Activated T-helper 1 cell treated with anti-CD3 and anti-CD28 coated beads, Interleukin-2, amount 50 U/mL, for 16 hours (primary cell): ENCODE data around the gene RAB37.

Experiments
- DNase-seq, 2 donors: peaks; one replicate each; pipeline ENCODE4 v3.0.0-alpha.2; 2020; ENCODE audit warnings: low read depth in 1 of 2, low spot score in 1 of 2

Gene RAB37

DNA sequence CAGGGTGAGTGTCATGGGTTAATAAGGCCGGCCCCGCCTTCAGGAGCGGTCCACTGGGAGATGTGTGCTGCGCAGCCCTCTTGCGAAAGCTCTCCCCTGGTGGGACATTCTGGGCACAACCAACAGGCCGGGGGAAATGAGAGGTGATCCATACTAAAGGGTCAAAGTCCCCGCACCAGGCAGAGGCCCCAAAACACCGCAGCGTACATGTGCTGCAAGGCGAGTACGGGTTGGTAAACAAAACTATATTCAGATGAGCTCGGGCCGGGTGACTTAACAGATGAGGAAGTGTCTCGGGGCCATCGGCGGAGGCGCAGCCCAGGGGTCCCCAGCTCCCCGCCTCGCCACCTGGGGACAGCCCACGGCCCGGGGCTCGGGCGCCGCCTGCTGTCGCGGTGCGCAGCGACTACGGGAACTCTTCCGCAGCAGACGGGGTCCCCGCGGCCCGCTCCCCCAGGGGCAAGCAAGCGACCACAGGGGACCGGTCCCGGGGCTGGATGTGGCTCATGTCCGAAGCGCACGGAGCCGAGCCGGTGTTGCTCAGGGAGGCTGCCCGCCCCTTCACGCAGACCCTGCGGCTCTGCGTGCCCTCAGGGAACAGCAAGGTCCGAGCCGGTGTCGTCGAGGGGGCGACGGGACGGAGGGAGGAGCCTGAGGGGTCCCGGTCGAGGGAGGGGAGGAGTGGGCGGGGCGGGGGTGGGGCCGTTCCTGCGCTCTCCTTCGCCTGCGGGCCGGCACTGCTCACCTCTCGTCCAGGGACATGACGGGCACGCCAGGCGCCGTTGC is at the start of gene RAB37:
TSS of gene RAB37 (plus strand) at position 744 of the 786 bp plus-strand sequence. CDS start at position 761, 17 bp downstream.
- DNase-seq: no peak

- no peak for DNase-seq
Observed at GRCh38 chr17:74687886-74688285, 49.2 kb upstream of the RAB37 start.

DNA sequence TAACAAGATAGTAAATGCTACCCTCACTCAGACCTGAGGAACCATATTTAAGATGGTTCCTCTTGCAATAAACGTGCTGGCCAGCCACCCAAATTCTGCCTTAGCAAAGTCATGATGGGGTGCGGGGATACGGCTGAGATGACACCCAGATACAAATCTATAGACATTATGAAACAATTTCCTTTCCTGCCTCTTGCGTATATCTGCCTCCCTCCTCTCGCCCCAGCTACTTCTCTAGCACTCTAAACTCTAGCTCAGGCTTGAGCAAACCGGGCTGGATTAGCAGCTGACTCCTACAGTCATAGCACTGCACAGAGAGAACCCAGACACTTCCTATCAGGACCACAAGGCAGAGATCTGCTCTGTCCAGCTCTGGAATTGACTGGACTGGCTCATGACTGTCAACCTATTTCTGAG is 46.6 kb upstream of the RAB37 start:
- DNase-seq: no peak

GRCh38 chr17:74691151-74691550 is 45.9 kb upstream of the RAB37 start:
- no peak for DNase-seq

DNA sequence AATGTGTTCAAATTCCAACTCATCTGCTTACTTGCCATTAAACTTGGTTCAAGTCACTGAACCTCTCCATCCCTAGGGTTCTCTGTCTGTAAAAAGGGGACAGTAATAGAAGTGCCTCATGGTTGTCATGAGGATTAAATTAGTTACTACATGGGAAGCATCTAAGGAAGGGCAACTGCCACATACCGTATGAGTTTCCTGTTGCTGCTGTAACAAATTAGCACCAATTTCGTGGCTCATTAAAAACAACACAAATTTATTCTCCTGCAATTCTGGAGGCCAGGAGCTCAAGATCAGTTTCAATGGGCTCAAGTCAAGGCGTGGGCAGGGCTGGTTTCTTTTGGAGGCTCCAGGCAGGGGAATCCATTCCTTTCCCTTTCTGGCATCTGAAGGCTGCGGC is 43.0 kb upstream of the RAB37 start:
- no peak for DNase-seq

DNA sequence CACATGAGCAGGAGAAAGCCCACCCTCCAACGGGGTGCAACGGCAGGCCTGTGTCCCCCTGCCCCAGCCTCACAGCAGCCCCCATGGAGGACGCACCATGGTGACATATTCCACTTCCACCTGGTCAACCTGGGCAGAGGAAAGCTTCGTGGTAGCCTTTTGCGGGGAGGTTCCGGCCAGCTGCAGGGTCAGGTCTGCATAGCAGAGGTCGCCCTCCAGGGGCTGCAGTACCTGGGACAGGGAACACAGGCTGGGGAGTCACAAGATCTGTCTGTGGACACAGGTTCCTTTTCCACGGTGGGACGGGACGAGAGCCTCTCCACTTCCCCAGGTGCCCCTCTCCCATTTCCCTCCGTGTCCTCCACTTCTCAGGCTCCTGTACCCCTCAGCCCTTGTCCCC is 41.4 kb upstream of the RAB37 start:
- DNase-seq: no peak

GRCh38 chr17:74697515-74697914 is 39.5 kb upstream of the RAB37 start:
- no peak for DNase-seq

- no peak for DNase-seq
Observed at GRCh38 chr17:74698069-74698468, 39.0 kb upstream of the RAB37 start.

DNA sequence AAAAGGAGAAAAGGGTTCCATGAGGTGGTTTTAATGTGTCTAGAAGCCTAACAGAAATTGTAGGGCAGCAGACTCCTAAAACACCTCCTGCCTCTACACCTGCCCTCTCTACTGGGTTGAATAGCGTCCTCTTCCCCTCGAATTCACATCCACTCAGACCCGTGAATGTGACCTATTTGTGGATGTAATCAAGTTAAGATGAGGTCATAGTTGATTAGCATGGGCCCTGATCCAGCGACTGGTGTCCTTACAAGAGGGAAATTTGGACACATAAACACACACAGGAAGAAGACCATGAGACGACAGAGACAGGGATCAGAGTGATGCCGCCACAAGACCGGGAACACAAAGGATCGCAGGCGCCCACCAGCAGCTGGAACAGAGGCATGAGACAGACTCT is 37.8 kb upstream of the RAB37 start:
- no peak for DNase-seq

GRCh38 chr17:74702116-74702871 is 34.8 kb upstream of the RAB37 start:
- DNase-seq: no peak

- DNase-seq: no peak
Observed at GRCh38 chr17:74703311-74703710, 33.7 kb upstream of the RAB37 start.

DNA sequence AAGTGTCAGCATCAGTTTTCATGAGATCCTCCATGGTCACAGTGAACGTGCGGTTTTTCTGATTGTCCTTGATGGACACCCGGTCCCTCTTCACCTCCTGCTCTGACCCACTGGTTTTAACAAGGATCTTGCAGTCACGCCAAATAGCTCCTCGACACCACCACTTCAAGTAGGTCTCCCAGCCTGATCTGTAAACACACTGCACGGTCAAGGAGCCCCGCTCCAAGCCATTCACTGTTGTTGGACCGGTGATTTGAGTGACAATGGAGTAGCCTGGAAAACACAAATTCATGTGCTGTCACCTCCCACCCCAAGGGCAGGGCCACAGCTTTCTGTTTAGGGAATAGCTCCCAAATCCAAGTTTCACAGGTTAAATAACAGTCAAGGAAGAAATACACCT is 32.5 kb upstream of the RAB37 start:
- DNase-seq: no peak

DNA sequence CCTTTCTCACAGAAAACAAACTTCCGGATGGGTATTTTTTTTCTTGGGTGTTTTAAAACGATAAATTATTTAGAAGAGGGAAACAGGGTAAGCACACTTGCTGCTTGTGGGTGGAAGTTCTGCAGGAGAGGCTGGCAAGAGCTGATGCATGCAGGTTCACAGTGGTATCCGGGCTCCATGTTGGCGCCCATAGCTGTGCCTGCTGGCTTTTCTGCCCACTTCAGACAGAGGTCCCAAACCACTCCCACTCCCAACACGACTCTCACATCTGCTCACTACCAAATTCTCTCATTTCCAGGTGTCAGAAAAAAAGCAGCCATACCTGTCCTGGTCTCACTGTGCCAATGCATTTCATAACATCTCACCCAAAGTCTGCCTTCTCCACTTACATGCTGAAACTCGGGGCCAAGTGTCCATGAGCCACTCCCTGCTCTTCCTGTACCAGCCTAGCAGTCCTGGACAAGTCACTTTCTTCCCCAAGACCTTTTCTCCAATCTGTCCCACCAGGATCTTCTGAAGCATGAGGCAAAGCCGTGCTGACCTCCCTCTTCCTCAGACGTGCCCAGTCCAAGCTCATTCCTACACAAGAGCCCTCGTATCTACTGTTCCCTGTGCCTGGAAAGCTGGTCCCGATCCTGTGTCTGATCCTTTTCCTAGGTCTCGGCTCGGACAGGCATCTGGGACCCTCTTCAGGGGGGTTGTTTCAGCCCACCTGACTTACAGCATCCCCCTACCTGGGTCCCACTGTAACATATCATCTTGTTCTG is 25.8 kb upstream of the RAB37 start:
- no peak for DNase-seq

DNA sequence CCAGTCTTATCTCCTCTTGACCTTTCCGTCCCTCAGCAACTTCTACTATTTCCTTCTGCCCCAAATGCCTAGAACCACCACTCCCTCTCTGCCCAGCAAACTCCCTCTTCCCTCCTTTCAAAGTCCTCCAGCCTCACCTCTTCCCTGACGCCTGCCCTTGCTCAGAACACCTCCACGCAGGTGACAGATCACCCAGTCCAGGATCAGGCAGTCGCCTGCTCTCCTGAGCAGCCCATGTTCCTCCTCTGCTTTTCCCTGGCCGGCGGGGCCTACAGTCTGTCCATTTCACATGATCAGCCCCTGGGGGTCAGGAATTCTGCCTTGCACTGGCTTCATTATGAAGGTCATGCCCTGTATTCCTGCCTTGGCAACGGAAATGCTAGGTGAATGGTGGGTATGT is 24.8 kb upstream of the RAB37 start:
- no peak for DNase-seq

DNA sequence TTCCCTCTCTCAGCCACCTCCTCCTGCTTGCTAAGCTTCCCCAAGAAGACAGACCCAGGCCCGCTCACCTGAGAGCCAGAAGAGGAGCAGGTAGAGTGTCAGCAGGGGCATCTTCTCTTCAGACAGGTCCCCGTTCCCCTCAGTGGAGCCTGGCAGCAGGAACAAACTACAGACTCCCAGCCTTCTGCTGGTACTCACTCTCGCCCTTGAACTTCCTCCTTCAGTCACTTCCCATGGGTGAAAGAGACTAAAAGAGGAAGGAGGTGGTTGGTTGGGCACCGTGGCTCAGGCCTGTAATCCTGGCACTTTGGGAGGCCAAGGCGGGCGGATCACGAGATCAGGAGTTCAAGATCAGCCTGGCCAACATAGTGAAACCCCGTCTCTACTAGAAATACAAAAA is 24.3 kb upstream of the RAB37 start, which contains the start of gene CD300LF:
TSS of gene CD300LF (minus strand) at position 168 of the 400 bp plus-strand sequence. CDS start at position 111, 57 bp downstream.
- no peak for DNase-seq

DNA sequence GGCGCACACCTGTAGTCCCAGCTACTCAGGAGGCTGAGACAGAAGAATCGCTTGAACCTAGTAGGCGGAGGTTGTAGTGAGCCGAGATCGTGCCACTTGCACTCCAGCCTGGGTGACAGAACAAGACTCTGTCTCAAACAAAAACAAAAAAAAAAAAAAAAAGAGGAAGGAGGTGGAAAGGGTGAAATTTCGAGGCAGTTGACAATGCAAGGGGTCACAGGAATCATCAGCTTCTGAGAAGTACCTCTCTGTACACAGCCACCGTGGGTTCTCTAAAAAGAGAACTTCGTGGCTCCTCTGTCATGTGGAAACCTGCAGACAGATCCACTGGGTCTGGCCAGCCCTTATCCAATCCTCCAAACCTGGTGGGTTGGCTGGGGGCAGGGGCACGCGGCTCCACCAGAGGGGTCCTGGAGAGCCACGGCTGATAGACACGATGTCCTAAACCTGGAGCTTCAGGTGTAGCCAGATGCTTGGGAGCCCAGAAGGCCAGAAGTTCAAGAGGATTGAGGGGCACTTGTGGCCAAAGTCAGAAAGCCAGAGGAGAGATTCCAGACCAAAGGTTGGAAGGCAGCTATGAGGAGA is 23.8 kb upstream of the RAB37 start:
- no peak for DNase-seq

DNA sequence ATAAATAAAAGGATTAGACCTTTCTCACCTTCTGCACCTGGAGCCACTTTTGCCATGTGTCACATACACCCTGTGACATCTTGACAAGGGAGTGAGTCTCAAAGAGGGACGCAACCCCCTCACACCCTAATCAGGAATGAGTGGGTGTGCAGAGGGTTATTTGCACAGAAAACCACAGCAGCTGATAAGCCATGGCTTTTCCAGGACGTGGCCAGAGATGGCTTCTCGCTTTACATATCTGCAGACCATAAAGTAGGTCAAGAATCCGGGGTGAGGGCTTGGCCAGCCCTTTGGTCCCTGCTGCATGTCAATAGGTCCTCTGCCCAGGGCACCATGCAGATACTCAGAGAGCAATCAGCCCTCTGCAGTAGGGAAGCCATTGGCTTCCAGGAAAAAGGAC is 21.9 kb upstream of the RAB37 start:
- DNase-seq: no peak

GRCh38 chr17:74720506-74720905 is 16.6 kb upstream of the RAB37 start:
- no peak for DNase-seq

DNA sequence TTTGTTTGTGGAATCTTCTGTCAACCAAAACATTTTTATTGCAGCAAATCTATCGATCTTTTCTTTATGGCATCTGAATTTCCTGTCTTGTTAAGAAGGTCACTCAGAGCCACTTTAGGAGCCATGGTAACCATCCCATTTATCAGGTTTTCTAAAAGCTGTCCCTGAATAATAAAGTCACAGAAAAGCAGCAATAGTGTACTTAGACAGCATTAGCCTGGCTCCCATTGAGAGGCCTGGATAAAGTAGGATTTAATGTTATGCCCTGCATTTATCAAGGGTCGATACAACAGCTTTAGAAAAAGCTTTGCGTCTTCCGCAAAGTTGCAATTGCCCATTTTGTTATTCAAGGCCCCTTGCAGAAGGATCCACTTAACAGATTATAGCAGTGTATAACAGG is 14.3 kb upstream of the RAB37 start:
- no peak for DNase-seq

DNA sequence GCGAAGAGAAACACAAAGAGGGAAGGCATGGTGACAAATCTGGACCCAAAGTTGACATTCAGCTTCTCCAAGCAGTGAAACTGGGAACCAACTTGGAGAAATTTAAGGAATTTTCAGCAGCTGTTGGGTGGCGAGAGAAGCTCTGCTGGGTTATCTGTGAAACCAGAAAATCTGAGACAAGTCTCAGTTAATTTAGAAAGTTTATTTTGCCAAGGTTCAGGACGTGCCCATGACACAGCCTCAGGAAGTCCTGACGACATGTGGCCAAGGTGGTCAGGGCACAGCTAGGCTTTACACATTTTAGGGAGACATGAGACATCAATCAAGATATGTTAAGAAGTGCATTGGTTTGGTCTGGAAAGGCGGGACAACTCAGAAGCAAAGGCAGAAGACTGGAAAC is 13.2 kb upstream of the RAB37 start:
- DNase-seq: no peak

- no peak for DNase-seq
Observed at GRCh38 chr17:74725111-74725510, 11.9 kb upstream of the RAB37 start.
